GM18868 (cell line): Measurements from ENCODE around the gene TBX22.
"Not testable (repeated sequence)": the region's sequence is repeated elsewhere in the genome, so short reads cannot be mapped to it uniquely, and the experiment has no call there.

Source experiments
- ATAC-seq: cut with Tn5 transposase; IDR thresholded peaks from one replicate; pipeline ENCODE4 v1.9.1; 2021; ENCODE audit warnings: mild to moderate bottlenecking, moderate library complexity; ENCODE audit not compliant: unreplicated experiment

TBX22 gene, protein sequence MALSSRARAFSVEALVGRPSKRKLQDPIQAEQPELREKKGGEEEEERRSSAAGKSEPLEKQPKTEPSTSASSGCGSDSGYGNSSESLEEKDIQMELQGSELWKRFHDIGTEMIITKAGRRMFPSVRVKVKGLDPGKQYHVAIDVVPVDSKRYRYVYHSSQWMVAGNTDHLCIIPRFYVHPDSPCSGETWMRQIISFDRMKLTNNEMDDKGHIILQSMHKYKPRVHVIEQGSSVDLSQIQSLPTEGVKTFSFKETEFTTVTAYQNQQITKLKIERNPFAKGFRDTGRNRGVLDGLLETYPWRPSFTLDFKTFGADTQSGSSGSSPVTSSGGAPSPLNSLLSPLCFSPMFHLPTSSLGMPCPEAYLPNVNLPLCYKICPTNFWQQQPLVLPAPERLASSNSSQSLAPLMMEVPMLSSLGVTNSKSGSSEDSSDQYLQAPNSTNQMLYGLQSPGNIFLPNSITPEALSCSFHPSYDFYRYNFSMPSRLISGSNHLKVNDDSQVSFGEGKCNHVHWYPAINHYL

DNA sequence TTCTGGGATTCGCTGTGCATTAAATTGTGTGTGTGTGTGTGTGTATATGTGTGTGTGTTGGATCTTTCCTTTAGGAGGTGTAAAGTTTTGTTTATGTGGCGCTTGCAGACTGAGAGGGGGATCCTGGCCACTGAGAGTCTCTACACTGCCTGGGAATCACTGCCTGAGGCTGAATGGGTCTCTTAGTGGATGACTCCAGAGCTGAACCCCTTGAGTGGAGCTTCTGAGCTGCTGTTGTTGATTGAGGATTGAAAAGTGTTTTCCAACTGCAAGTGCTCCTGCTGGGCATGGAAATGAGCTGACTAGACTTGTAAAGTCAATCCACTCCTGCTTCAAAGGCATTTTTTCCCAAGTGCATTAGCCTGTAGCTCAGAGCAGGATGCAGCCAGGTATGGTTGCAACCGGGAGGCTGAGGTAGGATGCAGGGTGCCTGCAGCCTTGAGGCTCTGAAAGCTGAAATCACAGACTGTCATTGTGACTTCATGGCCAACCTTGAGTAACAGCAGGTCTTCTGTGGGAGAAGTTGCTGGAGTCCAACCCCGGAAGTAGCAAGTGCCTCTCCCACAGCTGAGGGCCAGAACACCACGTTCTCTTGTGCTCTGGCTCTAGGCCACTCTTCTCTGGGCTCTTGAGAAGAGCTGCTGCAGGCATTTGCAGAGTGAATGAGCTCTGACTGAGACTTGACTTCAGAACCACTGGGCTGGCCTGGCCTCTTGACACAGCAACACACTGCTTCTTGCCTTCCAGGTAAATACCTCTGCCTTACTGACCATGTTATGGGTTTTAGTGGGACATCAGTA lies at the start of gene TBX22:
TSS of gene TBX22 (plus strand) at position 613 of the 800 bp plus-strand sequence. CDS start 7,517 bp downstream, outside the sequence.
- ATAC-seq, result no peak

- no peak for ATAC-seq
Measured at GRCh38 chrX:79975605-79976004, 38.9 kb upstream of the TBX22 start.

DNA sequence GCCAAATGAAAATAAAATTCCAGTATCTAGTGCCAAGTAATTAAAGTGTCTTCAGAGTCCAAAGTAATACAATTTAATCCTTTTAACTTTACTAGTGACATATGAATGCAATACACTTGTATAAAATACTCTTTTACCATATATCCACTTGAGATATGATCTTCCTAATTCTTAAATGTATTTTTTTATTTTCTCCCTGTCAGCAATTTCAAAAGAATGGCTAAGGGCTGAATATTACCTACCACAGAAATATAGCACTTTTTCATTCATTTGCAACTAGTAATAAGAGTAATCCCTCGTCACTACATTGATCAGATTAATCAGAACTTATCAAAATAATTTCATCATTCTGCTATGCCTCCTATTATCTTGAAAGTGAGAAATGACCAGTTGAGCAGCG lies 10.1 kb upstream of the TBX22 start:
- ATAC-seq, result no peak

DNA sequence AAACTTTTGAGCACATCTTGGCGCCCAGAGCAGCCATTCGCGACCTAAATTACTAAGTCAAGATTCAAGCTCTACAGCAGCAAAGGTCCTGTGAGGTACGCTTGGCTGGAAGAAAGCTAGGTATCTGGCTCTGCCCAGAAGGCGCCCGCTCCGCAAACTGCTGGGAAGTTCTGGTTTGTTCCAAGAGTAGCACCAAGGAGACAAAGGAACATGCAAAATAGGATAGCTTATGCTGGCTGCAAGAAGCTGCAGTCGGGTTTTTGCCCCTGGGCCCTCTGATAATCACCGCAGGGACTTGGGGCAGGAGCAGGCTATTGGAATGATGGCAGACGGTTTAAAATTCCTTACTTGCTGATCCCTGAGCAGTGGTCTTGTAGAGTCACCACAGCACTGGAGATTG lies 3.0 kb upstream of the TBX22 start:
- no peak for ATAC-seq

GRCh38 chrX:80016182-80016581 lies 1.6 kb downstream of the TBX22 start:
- ATAC-seq, result peak; percentile 62

DNA sequence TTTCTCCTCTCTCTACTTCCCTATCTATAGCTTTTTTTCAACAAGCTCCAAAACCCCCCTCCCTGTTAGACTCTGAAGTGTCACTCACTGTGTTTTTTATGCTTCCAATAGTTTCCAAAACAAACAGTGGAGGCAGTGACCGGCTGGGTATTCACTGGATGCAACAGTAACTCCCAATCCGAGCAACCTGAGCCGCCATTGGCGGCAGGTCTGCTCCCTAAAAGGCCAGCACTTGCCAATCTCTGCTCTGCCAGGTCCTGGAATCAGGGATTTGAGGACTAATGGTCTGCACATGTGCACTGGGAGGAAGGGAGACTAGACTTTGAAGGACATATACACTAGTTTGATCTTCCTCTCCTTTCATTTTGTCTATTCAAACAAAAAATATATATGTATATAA lies 7.1 kb downstream of the TBX22 start:
- ATAC-seq, result no peak

DNA sequence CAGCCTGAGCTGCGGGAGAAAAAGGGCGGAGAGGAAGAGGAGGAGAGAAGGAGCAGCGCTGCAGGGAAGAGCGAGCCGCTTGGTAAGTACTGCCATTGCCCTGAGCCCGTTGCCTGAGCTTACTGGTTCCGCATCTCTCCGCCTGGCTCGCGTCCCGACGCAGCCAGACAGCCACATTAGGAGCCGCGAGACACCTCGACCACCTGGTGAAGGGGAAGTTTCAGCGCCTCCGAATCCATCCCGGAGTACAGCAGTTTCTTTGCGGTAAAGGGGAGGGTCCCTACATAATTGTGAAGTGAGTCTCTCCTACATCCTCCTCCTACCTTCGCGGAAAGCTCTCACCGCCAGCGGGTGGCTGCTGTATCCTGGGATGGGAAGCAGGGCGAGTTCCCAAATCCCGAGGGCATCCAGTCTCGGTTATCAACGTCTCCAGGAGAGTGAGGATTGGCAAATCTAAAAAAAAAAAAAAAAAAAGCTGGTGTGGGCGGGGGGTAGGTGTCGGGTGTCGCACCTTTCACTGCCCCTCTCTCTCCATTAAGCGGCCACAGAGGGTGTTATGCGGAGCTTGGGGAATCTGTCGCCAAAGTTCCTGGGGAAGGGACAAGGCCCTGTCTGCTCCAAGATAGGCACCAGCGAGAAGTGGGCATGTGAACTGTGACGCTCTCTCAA lies 7.9 kb downstream of the TBX22 start:
- no peak for ATAC-seq

- ATAC-seq, result no peak
Measured at GRCh38 chrX:80026116-80026515, 11.6 kb downstream of the TBX22 start.

- ATAC-seq, result not testable (repeated sequence)
Measured at GRCh38 chrX:80066156-80066555, 51.6 kb downstream of the TBX22 start.

DNA sequence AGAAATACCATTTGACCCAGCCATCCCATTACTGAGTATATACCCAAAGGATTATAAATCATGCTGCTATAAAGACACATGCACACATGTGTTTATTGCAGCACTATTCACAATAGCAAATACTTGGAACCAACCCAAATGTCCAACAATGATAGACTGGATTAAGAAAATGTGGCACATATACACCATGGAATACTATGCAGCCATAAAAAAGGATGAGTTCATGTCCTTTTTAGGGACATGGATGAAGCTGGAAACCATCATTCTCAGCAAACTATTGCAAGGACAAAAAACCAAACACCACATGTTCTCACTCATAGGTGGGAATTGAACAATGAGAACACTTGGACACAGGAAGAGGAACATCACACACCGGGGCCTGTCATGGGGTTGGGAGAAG lies 61.1 kb downstream of the TBX22 start:
- ATAC-seq, result not testable (repeated sequence)
